ENCODE results near the gene NRAP.

Gene NRAP

DNA sequence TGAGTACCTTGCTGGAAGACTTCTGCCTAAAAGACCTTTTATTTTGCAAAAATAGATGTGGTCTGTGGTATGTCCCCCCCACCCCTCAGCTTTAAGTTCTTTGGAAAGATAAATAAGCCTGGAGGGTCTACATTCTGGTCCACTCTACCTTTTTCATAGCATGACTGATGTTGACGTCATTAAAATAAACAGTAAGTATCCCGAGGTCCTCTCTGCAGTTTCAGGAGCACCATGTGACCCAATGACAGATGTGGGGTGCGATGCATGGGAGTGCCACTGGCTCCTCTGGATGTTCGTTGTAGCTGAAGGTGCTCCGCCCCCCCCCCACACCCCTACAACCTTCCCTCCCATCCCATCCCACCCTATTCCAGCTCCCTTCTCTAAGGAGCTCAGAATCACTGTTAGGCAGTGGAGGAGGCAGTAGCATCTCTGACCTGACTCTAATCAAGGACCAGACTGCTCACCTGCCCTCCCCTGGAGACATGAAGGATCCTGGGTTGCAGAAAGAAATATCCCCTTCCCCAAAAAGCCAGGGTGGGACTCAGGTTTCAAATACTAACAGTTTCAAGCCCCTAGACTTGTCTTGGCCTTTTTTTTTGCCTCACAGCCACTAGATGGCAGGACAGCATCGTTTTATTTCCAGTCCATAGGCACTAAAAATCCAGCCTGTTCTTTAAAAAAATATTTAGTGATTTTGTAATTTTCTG, 40.9 kb upstream of the NRAP start:
- TF ChIP-seq TAF1 (IDR thresholded peaks at IDR 0.05; ENCODE audit: borderline replicate concordance, low read depth, low read length) (no peak), POLR2AphosphoS5 (IDR thresholded peaks at IDR 0.05; ENCODE audit: low read depth, low read length) (no peak), POLR2A (IDR thresholded peaks at IDR 0.05; ENCODE audit: low read depth, low read length) (no peak)
- no peak for FAIRE-seq
- no peak for DNase-seq (ENCODE audit: insufficient read length)

DNA sequence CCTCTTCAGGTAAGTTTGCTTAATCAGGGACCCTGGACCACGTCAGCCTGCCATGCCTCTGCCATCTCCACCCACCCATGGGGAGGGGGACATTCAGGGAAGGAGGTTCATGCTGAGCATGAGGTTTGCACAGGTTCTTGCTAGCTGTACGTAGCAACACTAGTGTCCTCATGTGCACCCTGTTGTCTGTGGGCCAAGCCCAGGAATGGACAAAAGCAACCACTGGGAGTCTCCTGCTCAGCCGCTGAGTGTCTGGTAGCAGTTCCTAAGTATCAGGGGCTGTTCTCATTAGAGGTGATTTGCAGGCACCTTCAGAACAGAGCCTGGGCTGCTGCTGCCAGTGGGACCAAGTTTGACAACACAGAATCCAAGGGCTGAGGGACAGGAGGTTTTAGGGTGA, 33.8 kb upstream of the NRAP start:
- TF ChIP-seq POLR2AphosphoS5 (IDR thresholded peaks at IDR 0.05; ENCODE audit: low read depth, low read length) (no peak), TAF1 (IDR thresholded peaks at IDR 0.05; ENCODE audit: borderline replicate concordance, low read depth, low read length) (no peak), POLR2A (IDR thresholded peaks at IDR 0.05; ENCODE audit: low read depth, low read length) (no peak)
- DNase-seq (ENCODE audit: insufficient read length) = no peak
- FAIRE-seq = no peak

DNA sequence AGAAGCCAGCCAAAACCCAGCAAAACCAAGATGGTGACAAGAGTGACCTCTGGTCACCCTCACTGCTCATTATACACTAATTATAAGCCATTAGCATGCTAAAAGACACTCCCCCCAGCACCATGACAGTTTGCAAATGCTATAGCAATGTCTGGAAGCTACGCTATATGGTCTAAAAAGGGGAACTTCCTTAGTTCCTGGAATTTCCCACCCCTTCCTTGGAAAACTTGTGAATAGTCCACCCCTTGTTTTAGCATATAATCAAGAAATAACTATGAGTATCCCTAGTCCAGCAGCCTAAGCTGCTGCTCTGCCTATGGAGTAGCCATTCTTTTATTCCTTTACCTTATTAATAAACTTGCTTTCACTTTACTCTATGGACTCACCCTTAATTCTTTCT, 31.9 kb upstream of the NRAP start:
- TF ChIP-seq POLR2A (IDR thresholded peaks at IDR 0.05; ENCODE audit: low read depth, low read length) = no peak
- no peak for TF ChIP-seq POLR2AphosphoS5 (IDR thresholded peaks at IDR 0.05; ENCODE audit: low read depth, low read length)
- no peak for TF ChIP-seq TAF1 (IDR thresholded peaks at IDR 0.05; ENCODE audit: borderline replicate concordance, low read depth, low read length)
- FAIRE-seq = no peak
- DNase-seq (ENCODE audit: insufficient read length) = no peak

DNA sequence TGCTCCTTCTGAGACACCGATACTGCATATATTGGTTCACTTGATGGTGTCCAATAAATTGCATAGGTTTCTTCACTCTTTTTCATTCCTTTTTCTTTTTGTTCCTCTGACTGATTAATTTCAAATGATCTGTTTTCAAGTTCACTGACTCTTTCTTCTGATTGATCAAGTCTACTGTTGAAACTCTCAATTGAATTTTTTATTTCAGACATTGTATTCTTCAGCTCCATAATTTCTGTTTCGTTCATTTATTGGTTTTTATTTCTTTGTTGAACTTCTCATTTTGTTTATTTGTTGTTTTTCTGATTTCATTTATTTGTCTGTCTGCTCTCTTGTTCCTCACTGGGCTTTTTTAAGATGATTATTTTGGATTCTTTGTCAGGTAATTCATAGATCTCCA, 29.5 kb upstream of the NRAP start:
- DNase-seq (ENCODE audit: insufficient read length) (no peak), FAIRE-seq (no peak)
- TF ChIP-seq POLR2AphosphoS5 (IDR thresholded peaks at IDR 0.05; ENCODE audit: low read depth, low read length) (no peak), TAF1 (IDR thresholded peaks at IDR 0.05; ENCODE audit: borderline replicate concordance, low read depth, low read length) (no peak), POLR2A (IDR thresholded peaks at IDR 0.05; ENCODE audit: low read depth, low read length) (no peak)

DNA sequence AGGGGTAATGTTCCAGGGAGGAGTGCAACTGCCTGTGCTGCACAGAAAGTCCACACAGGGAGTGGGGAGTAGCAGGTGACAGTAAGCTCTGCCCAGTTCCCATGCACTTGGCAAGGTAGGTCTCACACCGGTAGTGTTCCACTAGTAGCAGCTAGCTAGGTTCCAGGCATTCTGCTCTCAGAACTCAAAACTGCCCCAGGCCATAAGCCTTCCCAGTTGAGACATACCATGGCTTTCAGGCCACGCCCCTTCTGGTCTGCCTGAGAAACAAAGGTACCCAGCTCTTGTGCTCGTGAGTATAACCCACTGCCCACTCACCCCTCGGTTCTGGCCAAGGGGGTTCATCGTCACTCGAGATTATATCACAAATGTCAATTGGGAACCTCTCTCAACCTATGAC, 28.4 kb upstream of the NRAP start:
- no peak for DNase-seq (ENCODE audit: insufficient read length)
- no peak for TF ChIP-seq POLR2AphosphoS5 (IDR thresholded peaks at IDR 0.05; ENCODE audit: low read depth, low read length)
- TF ChIP-seq POLR2A (IDR thresholded peaks at IDR 0.05; ENCODE audit: low read depth, low read length) = no peak
- TF ChIP-seq TAF1 (IDR thresholded peaks at IDR 0.05; ENCODE audit: borderline replicate concordance, low read depth, low read length) = no peak
- no peak for FAIRE-seq

DNA sequence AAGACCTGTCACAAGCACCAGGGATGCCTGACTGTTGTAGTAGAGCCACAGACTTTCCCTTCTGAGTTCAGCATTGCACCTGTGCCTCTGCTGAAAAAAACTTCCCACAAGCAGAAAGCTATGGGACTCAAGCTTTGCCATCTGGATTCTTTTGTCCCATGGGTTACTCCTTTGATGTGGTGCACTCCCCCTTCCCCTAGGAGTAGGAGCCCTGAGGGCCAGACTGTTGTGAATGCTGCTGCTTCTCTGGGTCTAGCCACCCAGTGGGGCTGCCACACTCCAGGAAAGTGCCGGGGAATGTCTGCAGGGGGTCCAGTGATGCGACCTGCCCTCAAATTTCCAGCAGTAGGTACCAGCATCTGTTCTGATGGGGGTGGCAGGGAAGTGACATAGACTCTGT, 27.5 kb upstream of the NRAP start:
- DNase-seq (ENCODE audit: insufficient read length) (no peak), FAIRE-seq (no peak)
- TF ChIP-seq POLR2AphosphoS5 (IDR thresholded peaks at IDR 0.05; ENCODE audit: low read depth, low read length) = no peak
- no peak for TF ChIP-seq POLR2A (IDR thresholded peaks at IDR 0.05; ENCODE audit: low read depth, low read length)
- no peak for TF ChIP-seq TAF1 (IDR thresholded peaks at IDR 0.05; ENCODE audit: borderline replicate concordance, low read depth, low read length)

DNA sequence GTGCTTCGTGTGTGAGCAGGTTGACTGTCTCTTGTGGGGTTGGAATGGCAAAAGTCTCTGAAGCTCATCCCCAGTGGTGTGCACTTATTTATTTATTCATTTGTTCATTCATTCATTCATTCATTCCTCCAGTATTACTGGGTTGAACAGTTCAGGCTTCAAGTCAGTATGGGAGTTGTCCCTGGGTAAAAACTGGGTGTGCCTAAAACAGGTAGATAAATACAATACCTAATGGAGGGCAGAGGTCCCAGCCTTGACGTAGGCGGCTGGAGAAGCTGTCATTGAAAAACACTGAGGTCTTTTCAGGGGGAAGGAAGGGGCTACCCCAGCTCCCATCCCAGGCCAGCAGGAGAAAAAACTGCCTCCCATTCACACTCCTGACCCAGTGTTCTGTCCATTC, 26.9 kb upstream of the NRAP start:
- FAIRE-seq (no peak), DNase-seq (ENCODE audit: insufficient read length) (no peak)
- no peak for TF ChIP-seq POLR2AphosphoS5 (IDR thresholded peaks at IDR 0.05; ENCODE audit: low read depth, low read length)
- no peak for TF ChIP-seq TAF1 (IDR thresholded peaks at IDR 0.05; ENCODE audit: borderline replicate concordance, low read depth, low read length)
- TF ChIP-seq POLR2A (IDR thresholded peaks at IDR 0.05; ENCODE audit: low read depth, low read length) = no peak

DNA sequence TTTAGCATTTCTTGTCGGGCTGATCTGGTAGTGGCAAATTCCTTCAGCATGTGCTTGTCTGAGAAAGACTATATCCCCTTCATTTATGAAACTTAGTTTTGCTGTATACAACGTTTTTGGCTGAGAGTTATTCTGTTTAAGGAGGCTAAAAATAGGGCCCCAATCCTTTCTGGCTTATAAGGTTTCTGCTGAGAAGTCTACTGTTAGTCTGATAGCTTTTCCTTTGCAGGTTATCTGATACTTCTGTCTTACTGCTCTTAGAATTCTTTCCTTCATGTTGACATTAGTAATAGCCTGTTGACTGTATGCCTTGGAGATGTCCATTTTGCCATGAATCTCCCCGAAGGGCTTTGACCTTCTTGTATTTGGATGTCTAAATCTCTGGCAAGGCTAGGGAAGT, 25.7 kb upstream of the NRAP start:
- DNase-seq (ENCODE audit: insufficient read length) (no peak), FAIRE-seq (peak; percentile 44)
- TF ChIP-seq POLR2A (IDR thresholded peaks at IDR 0.05; ENCODE audit: low read depth, low read length) (no peak), POLR2AphosphoS5 (IDR thresholded peaks at IDR 0.05; ENCODE audit: low read depth, low read length) (no peak), TAF1 (IDR thresholded peaks at IDR 0.05; ENCODE audit: borderline replicate concordance, low read depth, low read length) (no peak)

DNA sequence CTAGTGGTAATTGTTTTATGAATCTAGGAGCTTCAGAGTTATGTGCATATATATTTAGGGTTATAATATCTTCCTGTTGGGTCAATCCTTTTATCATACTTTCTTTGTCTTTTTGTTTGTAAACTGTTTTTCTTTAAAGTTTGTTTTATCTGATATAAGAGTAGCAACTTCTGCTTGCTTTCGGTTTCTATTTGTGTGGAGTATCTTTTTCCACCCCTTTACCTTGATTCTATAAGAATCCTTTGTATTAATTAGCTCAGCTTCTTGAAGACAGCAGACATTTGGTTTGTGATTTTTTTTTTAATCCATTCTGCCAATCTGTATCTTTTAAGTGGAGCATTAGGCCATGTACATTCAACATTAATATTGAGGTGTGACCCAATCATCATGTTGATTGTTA, 25.2 kb upstream of the NRAP start:
- TF ChIP-seq POLR2A (IDR thresholded peaks at IDR 0.05; ENCODE audit: low read depth, low read length) (no peak), POLR2AphosphoS5 (IDR thresholded peaks at IDR 0.05; ENCODE audit: low read depth, low read length) (no peak), TAF1 (IDR thresholded peaks at IDR 0.05; ENCODE audit: borderline replicate concordance, low read depth, low read length) (no peak)
- no peak for FAIRE-seq
- DNase-seq (ENCODE audit: insufficient read length) = no peak

DNA sequence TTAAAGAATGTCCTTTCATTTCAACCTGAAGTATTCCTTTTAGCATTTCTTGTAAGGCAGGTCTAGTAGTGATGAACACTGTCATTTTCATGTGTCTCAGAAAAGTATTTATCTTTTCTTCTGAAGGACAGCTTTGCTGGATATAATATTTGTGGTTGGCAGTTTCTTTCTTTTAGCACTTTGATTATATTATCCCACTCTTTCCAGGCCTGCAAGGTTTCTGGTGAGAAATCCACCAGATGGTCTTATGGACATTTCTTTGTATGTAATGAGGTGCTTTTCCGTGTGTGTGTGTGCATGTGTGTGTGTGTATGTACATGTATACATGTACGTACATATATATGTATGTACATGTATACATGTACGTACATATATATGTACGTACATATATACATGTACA, 23.2 kb upstream of the NRAP start:
- DNase-seq (ENCODE audit: insufficient read length) (no peak), FAIRE-seq (no peak)
- TF ChIP-seq TAF1 (IDR thresholded peaks at IDR 0.05; ENCODE audit: borderline replicate concordance, low read depth, low read length) (no peak), POLR2AphosphoS5 (IDR thresholded peaks at IDR 0.05; ENCODE audit: low read depth, low read length) (no peak), POLR2A (IDR thresholded peaks at IDR 0.05; ENCODE audit: low read depth, low read length) (no peak)

DNA sequence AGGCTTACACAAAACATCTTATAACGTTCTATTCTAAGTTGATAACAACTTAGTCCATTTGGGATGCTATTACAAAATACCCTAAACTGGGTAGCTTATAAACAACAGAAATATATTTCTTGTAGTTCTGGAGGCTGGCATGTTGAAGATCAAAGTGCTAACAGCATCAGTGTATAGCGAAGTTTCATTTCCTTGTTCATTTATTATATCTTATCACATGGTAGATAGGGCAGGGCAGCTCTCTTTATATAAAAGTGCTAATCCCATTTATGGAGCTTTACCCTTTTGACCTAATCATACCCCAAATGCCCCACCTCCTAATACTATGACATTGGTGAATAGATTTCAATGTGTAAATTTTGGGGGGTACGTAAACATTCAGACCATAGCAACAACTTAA, 22.2 kb upstream of the NRAP start:
- TF ChIP-seq TAF1 (IDR thresholded peaks at IDR 0.05; ENCODE audit: borderline replicate concordance, low read depth, low read length) = no peak
- TF ChIP-seq POLR2A (IDR thresholded peaks at IDR 0.05; ENCODE audit: low read depth, low read length) = no peak
- TF ChIP-seq POLR2AphosphoS5 (IDR thresholded peaks at IDR 0.05; ENCODE audit: low read depth, low read length) = no peak
- no peak for FAIRE-seq
- DNase-seq (ENCODE audit: insufficient read length) = no peak

DNA sequence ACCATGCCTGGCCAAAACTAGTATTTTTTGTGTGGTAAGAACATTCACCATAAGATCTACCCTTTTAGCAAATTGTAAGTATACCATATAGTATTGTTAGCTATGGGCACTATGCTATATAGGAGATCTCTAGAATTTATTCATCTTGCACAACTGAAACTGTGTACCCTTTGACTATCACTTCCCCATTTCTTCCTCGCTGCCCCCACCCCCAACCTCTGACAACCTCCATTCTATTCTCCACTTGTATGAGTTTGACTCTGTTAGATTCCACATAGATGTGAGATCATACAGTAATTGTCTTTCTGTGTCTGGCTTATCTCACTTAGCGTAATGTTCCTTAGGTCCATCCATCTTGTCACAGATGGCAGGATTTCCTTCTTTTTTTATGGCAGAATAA, 19.5 kb upstream of the NRAP start:
- DNase-seq (ENCODE audit: insufficient read length) (no peak), FAIRE-seq (peak; percentile 24)
- TF ChIP-seq TAF1 (IDR thresholded peaks at IDR 0.05; ENCODE audit: borderline replicate concordance, low read depth, low read length) (no peak), POLR2A (IDR thresholded peaks at IDR 0.05; ENCODE audit: low read depth, low read length) (no peak), POLR2AphosphoS5 (IDR thresholded peaks at IDR 0.05; ENCODE audit: low read depth, low read length) (no peak)
